Measurements from ENCODE around the gene DHRS3.
"Not testable (repeated sequence)": the region's sequence is repeated elsewhere in the genome, so short reads cannot be mapped to it uniquely, and the experiment has no call there.

Gene DHRS3

DNA sequence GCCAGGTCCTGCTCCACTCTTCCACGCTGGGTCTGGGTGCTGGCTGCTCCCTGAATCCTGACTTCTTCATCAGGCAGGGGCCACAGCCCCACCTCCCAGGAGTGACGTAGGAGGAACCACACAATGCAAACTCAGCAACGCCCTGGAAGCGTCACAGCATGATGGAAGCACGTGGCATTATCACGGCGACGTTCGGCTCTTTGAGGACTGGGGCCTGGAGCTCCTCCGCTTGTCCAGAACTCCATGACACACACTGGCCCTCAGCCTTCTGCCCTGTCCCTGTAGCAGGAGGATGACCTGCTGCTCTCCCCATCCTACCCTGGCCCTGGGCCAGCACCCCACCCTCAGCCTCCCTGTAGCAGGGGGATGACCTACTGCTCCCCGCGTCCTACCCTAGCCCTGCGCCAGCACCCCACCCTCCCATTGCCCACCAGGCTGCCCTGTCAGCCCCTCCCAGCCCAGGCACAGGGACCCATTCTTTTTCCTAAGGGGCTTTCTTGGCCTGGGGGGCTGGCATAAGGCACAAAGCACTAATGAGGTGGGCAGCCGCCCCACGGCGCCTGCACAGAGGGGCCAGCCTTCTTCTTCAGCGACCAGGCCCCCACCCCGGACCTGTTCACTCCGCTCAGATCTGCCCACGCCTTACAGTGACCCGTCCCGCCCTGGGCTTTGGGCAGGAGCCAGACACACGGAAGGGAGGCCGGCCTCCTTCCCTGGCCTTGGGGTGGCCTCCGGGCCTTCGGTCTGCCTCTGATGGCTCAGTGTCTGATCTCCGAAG is 65.7 kb downstream of the DHRS3 start:
- no peak for DNase-seq

GRCh38 chr1:12551584-12551983 is 66.4 kb downstream of the DHRS3 start:
- no peak for DNase-seq

- peak; percentile 36 for DNase-seq
These were observed 68.3 kb downstream of the DHRS3 start for GRCh38 chr1:12549460-12550349.

DNA sequence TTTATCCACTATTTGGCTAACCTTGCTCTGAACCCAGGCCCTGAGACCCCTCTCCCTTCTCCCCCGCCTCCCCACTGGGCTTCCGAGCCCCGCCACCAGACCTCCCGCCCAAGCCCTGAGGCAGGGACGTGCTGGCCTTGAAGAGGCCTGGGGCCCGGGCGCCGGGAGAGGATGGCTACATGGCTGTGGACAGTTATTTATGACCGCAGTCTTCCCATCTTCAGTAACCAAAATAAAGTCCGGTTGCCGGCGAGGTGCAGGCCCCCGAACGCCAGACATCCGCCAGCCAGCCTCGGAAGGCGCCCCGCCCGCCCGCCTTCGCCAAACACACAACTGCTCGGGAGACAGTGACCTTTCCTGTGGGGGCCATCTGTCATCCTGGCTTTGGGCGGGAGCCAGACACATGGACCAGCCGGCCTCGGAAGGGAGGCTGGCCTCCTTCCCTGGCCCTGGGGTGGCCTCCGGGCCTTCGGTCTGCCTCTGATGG is 69.0 kb downstream of the DHRS3 start:
- DNase-seq: no peak

DNA sequence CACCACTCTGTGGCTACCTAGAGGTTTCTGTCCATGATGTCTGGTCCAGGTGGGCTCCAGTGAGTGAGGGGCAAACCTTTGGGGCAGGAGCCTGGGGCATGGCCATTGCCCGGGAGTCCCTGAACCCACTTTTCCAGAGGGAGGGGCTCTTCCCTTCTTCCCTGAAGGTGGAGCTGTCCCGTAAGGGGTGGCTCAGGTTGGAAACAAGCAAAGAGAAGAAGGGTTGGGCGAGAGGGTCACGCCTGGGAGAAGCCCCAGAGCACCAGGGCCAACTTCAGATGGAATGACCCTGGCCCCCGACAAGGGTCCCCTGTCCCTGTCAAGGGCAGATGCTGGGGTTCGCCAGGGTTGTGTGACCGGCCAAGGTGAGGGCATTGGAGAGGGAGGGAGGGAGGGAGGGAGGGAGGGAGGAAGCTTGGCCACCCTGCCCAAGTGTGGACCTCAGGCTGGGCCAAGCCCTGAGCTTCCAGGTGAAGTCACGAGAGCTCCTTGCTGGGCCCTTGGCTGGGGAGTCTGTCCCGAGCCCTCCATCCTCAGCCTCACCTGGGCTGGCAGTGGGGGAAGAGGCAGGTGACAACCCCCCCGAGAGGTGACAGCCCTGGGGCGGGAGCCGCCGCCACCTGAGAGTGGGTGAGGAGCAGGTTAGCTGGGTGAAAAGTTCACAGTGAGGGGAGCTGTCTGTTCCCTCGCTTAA is 69.6 kb downstream of the DHRS3 start:
- no peak for DNase-seq

DNA sequence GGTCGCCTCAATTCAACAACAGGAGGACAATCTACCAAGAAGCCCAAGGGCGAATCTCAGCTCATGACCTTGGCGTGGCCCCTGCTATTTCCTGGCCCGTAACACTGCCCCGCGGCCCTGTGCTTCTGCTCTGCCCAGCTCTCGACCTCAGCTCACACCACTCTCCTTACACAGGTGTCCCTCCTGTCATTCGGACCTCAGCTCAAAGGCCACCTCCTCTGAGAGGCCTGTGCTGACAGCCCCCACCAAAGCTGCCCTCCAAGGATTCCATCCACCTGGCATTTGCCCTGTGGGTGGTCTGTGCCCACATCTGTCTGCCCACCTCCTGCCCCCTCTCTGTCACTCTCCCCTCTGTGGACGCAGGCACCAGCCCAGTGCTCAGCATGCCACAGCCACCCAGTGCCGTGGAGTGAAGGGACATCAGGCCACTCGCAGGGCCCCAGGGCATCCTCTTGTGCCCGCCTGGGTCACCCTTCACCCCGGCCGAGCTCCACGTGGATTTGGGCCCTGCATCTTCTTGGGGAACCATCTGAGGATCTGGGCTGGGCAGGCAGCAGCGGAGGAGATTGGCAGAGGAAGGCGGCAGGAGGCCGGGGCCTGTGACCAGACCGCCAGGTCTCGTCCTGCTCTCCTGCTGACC is 70.3 kb downstream of the DHRS3 start:
- no peak for DNase-seq

DNA sequence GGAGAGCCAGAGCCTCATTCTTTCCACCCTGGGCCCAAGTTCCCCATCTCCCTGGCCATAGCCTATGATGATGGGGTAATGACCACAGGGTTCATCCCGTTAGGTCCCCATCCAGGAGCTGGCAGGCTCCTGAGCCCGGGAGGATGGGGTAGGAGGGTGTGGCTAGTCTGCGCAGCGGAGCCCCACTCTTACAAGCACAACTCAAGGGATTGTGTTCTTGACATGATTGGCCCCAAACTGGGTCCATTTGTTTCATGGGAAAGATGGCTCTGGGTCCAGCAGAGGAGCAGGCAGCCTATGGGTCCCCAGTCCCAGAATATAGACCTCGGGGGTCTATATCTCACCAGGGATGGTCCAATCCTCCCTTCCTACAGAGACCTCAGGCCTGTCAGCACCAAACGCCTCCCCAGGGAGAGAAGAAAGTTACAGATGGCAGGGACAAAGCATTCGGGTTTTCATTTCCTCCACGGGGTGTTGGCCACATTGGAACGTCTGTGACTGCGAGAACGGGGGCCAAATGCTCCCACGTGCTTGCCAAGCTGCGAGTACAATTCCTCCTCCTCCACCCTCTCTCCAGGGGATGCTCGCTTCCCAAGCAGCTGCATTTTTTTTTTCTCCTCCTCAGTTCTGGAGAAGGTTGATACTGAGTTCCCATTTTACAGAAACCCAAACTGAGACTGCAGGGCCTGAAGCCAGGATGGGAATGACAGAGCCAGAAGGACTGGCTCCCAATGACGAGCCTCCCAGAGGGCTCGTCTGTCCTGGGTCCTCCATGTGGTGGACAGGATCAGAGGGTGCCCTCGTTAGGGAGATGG is 71.0 kb downstream of the DHRS3 start:
- DNase-seq: no peak

- DNase-seq: no peak
These were observed 73.0 kb downstream of the DHRS3 start for GRCh38 chr1:12544992-12545391.

GRCh38 chr1:12544357-12544756 is 73.7 kb downstream of the DHRS3 start:
- no peak for DNase-seq

DNA sequence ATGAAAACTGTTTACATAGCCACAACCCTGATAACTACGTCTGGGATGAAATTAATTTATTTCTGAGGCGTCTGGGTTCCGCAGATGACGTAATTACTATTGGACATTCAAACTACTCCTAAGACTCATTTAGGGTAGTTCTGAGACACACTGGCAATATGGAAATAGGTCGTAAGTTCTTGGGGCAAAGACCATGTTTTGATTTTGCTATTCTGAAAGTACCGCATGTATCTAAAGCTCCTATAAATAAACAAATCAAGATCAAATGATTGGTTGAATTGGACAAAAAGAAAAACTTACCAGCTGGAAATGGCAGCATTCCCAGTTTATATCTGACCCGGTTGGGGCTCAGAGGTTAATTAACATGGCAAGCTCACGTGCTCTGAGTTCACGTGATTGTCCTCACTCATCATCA is 74.3 kb downstream of the DHRS3 start:
- DNase-seq: no peak

DNA sequence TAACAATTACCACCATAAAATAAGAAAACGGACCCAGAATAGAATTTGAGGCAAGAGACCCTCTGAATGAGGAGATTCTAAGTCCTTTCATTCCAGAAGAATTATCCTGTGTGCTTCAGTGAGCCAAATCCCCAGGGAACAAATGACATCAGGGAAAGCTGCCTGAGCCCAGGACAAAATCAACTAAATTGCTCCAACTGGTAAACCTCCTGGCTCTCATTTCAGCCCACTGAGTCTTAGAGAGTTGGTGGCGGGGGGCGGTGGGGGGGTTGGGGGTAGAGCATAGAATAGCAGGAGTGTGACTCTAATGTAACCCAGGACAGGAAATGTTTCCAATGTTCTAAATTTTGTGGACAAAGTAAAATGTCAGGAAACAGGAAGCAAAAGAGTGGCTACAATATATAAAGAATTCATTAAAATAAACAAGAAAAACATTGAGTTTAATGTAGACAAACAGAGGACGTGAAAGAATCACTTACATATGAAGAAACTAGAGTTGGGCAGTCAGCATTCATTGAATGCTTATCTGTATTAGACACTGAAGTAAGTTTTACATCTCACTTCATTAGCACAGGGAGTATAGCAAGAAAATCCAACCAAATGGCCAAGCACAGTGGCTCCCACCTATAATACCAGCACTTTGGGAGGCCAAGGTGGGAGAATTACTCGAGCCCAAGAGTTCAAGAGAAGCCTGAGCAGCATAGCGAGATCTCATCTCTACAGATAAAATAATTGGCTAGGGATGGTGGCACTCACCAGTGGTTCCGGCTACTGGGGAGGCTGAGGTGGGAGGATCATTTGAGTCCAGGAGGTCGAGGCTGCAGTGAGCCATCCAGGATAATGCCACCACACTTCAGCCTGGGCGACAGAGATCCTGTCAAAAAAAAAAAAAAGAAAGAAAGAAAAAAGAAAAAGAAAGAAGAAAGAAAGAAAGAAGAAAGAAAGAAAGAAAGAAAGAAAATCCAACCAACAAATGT is 75.1 kb downstream of the DHRS3 start:
- DNase-seq: no peak

- no peak for DNase-seq
These were observed 75.9 kb downstream of the DHRS3 start for GRCh38 chr1:12542138-12542465.

DNA sequence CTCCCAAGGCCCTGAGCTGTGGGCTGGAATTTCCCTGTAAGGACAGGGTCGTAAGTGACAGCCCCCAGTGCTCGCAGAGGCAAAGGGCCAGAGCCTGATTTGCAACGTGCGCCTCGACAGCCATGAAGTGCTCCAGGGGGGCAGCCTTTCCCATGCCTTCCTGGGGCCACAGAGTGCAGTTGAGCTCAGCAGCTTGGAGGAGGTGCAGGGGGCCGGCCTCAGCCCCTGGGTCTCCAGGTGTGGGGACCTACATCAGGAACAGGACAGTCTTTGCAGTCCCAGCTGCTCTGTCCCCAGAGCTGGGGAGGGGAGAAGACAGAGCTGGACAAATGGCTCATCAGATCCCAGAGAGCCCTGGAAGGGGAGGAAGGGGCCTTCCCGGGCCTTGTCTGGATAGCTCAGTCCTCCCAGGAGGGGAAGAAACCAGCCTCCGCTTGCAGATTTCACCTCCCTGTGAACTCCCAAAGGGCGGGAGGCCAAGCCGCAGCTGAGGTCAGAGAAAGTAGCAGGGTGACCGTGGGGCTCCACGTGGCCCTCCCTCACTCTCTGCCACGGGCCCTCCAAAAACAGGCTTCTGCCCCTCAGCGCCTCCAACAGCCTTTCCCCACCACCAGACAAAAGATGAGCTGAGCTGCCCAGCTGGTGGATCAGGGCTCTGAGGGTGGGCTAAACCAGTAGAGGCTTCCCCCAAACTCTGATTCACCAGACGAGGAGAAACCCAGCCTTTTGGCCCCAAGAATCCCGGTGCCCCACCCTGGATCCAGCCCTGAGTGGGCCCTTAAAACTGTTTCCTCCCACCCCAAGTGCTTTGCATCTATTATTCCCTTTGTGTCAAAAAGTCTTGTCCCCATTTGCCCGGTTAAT is 76.5 kb downstream of the DHRS3 start:
- no peak for DNase-seq

- no peak for DNase-seq
These were observed 77.3 kb downstream of the DHRS3 start for GRCh38 chr1:12540580-12541273.

- no peak for DNase-seq
These were observed 78.1 kb downstream of the DHRS3 start for GRCh38 chr1:12539705-12540579.

- no peak for DNase-seq
These were observed 78.7 kb downstream of the DHRS3 start for GRCh38 chr1:12539320-12539704.

- not testable (repeated sequence) for DNase-seq
These were observed 79.5 kb downstream of the DHRS3 start for GRCh38 chr1:12538536-12538935.

DNA sequence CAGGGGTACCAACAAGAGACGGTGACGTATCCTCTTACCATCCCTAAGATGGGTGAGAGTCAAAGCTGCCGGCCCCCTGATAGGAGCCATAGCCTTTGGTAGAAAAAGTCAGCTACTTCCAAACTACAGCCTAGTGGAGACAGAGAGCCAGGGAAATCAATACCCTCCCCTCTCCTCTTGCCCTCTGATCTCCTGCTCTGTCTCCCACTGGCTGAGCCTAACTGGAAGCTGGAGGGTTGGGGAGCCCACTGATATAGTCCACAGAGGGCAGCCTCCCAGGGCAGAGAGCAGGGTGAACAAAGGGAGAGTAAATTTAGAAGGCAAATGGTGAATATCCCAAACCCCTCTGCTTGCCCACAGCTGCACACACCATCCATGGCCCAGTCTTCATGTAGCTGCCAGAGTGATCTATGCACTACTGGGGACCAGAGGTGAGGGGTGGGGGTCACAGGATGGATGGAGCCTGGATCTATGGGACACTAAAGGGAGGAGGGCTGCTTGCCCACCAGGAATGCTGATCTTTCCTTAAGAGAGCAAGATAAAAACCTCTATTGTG is 80.0 kb downstream of the DHRS3 start:
- DNase-seq: no peak

Measured in DMS79 treated with DMSO at 0.1 percent for 48 hours (cell line).